Activated CD4-positive, alpha-beta T cell treated with anti-CD3 and anti-CD28 coated beads, Interleukin-2, amount 10 ng/mL, durations not matched to agents 7 days and 5 days (primary cell): ENCODE measurements around the gene SPTA1. TPM values are rescaled to one million over a fixed set of nuclear protein-coding genes. Genes with fewer than 3 reads are reported as not detected.

Experiments used
- CTCF ChIA-PET: fragments of 350-600 bp; sonication (Branson Sonifier 250); formaldehyde crosslinking; loops from one replicate; lab custom pipeline; 2021; ENCODE audit warnings: antibody characterized with exemption; lab: Charles Lee
- POLR2A ChIA-PET: fragments of 350-600 bp; sonication (Branson Sonifier 250); formaldehyde crosslinking; loops from one replicate; lab custom pipeline; 2021; ENCODE audit warnings: antibody characterized with exemption; lab: Charles Lee
- DNase-seq: peaks from one replicate; pipeline ENCODE4 v3.0.0-alpha.2; 2020
- H3K27ac Mint-ChIP-seq: one replicate; pipeline ENCODE4 v1.8.0; 2021; ENCODE audit warnings: mild to moderate bottlenecking, moderate library complexity, mixed read lengths
- H3K27me3 Mint-ChIP-seq: one replicate; pipeline ENCODE4 v1.8.0; 2021; ENCODE audit warnings: mixed read lengths
- H3K36me3 Mint-ChIP-seq: one replicate; pipeline ENCODE4 v1.8.0; 2021; ENCODE audit warnings: low read depth, mixed read lengths
- H3K4me1 Mint-ChIP-seq: one replicate; pipeline ENCODE4 v1.8.0; 2021; ENCODE audit warnings: mixed read lengths
- H3K4me3 Mint-ChIP-seq: one replicate; pipeline ENCODE4 v1.8.0; 2021; ENCODE audit warnings: mild to moderate bottlenecking, moderate library complexity, mixed read lengths
- H3K9me3 Mint-ChIP-seq: one replicate; pipeline ENCODE4 v1.8.0; 2021; ENCODE audit warnings: mixed read lengths
- total RNA-seq, 2 experiments: library from RNA; stranded (reverse); gene quantifications; one replicate each; pipeline ENCODE4 v1.2.3, GENCODE V29; 2021

SPTA1 gene
- total RNA-seq, 2 experiments from 2014 or later, result not detected

DNA sequence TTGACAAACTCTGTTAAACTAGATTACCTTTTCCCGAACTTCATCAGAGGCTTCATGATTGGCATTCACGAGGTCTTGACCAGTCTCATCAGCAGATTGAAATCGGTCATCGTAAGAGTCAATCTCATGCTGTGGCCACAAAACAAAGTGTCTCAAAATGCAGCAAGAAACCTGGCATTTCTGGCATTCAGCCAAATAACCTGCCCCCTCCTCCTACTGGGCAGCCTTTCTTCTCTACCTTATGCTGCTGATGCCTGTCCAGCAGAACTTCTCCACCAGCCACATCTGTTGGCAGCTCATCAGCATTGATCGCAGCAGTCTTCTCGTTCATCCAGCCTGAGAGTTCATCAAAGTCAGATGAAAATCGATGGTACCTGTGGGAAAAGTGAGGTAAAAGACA, 12.2 kb downstream of the SPTA1 start:
- POLR2A ChIA-PET, result no interaction called here

DNA sequence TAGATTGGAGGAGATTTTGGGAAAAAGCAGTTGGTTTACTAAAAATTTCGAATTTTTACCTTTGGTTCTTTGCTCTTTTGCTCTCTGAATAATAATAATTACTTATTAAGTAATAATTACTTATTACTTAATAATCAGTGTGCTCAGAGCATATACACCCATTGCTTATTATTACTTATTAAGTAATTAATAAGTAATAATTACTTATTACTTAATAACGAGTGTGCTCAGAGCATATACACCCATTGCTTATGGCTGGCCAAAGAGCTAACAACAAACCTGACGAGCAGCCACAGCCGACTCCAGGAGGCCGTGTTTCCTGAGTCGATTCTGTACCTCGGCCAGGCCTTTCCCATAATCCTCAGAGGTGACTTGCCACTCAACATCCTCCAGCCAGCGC, 20.5 kb downstream of the SPTA1 start:
- H3K36me3 Mint-ChIP-seq, result no peaks in the 10 kb centered on the region
- H3K9me3 Mint-ChIP-seq, result no peaks in the 10 kb centered on the region
- no peak overlapping the region for H3K27ac Mint-ChIP-seq
- no peak overlapping the region for H3K4me3 Mint-ChIP-seq
- no peak for DNase-seq
- POLR2A ChIA-PET, result no interaction called here
- H3K4me1 Mint-ChIP-seq, result no peaks in the 10 kb centered on the region
- H3K27me3 Mint-ChIP-seq, result peaks cover 11% of the 10 kb centered on the region
- CTCF ChIA-PET, result no interaction called here

More for the DNA sequence above, 12.2 kb downstream of the SPTA1 start:
- Mint-ChIP-seq H3K27ac (no peak overlapping the region), H3K27me3 (no peaks in the 10 kb centered on the region), H3K4me1 (peaks cover under 1% of the 10 kb centered on the region), H3K9me3 (no peaks in the 10 kb centered on the region), H3K4me3 (no peak overlapping the region), H3K36me3 (no peaks in the 10 kb centered on the region)
- CTCF ChIA-PET, result no interaction called here
- DNase-seq, result no peak

DNA sequence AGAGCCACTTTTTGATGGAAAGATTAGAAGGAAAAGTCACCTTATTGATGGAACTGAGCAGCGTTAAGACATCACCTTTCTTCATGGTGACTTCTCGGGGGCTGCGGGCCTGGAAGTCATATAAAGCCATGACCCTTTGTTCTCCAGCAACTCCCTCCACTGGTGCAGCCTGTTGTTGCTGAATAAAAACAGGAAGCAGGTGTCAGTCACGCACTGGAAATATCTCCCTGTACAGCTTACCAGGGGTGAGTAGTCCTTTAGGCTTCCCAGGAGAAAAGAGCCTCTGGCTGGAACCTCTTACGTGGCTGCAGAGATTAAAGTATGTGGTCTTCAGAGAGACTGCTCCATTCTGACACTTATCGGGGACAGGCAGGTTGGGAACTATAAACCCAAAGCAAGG, 31.9 kb downstream of the SPTA1 start:
- Mint-ChIP-seq H3K36me3 (no peaks in the 10 kb centered on the region), H3K4me1 (peaks cover 10% of the 10 kb centered on the region), H3K9me3 (no peaks in the 10 kb centered on the region), H3K27me3 (peaks cover 12% of the 10 kb centered on the region), H3K27ac (no peak overlapping the region), H3K4me3 (no peak overlapping the region)
- CTCF ChIA-PET, result no interaction called here
- POLR2A ChIA-PET, result no interaction called here
- no peak for DNase-seq

DNA sequence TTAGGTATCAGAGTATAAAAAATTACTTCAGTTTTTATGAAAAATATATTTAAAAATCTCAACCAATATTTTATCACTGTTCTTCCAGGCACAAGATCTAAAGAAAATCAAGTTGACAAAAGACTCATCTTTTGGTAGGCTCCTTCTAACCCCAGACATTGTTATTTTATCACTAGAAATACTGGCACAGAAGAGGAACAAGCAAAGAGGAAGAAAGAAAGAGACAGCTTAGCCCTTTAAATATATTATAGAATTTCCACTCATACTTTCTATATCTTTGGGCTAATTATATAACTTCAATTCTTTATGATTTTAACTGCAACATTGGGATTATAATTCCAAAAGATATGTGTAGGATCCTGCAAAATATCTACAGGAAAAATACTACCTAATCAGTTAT, 32.4 kb downstream of the SPTA1 start:
- Mint-ChIP-seq H3K36me3 (no peaks in the 10 kb centered on the region), H3K4me1 (peaks cover 10% of the 10 kb centered on the region), H3K27ac (no peak overlapping the region), H3K27me3 (peaks cover 12% of the 10 kb centered on the region), H3K9me3 (no peaks in the 10 kb centered on the region), H3K4me3 (no peak overlapping the region)
- DNase-seq, result no peak
- ChIA-PET CTCF (interaction anchor here (0.8 kb wide), 1 partner anchor 15 kb away, joined by 3 read pairs; no protein-coding TSS in a partner anchor), POLR2A (no interaction called here)

DNA sequence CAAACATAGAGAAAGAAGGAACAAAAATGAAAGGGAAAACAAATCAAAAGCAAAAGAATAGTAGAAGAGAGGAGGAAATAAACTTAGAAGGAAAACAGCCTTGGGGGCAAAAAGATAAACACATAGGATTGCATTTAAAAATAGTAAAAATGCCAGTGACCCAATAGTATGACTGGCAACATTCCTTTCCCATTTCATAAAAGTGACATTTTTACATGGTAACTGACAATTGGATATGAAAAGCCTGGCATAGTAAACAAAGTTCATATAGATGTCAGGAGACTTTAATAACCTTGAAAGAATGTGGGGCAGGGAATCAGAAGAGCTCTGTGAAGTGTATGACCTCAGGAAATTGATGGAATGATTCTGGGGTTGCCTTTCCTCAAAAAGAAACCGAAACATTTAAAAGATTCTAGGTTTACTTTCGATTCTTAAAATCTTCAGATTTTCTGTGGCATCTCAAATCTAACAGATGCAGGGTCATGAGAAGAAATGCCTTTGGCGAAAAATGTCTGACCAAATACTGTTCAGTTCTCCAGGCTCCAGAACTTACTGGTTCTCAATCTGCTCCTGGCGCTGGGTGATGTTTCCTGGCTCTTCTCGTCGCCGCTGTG, 33.7 kb downstream of the SPTA1 start:
- no peak for DNase-seq
- Mint-ChIP-seq H3K4me3 (no peak overlapping the region), H3K27ac (no peak overlapping the region), H3K36me3 (no peaks in the 10 kb centered on the region), H3K4me1 (peaks cover 10% of the 10 kb centered on the region), H3K27me3 (peaks cover 6% of the 10 kb centered on the region), H3K9me3 (no peaks in the 10 kb centered on the region)
- ChIA-PET CTCF (no interaction called here), POLR2A (no interaction called here)

DNA sequence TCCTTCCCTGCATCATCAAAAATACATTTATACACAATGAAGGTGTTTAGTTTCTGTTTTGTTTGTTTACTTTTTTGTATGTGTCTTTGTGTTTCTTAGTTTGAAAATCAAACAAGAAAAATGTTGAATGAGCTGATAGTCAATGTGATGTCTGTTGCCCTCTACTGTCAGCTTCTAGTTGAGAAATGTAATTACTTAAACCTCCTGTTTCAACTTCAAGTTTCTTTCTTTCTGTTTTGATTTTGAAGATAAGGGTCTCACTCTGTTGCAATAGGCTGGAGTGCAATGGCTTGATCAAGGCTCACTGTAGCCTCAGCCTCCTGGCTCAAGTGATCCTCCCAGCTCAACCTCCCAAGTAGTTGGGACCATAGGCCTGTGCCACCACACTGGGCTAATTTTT, 37.5 kb downstream of the SPTA1 start:
- H3K36me3 Mint-ChIP-seq, result no peaks in the 10 kb centered on the region
- no peak overlapping the region for H3K27ac Mint-ChIP-seq
- H3K9me3 Mint-ChIP-seq, result no peaks in the 10 kb centered on the region
- H3K4me1 Mint-ChIP-seq, result peaks cover 21% of the 10 kb centered on the region
- peaks cover 4% of the 10 kb centered on the region for H3K27me3 Mint-ChIP-seq
- no peak overlapping the region for H3K4me3 Mint-ChIP-seq
- POLR2A ChIA-PET, result no interaction called here
- no peak for DNase-seq
- CTCF ChIA-PET, result interaction anchor here (1.2 kb wide), 1 partner anchor 27 kb away, joined by 3 read pairs; no protein-coding TSS in a partner anchor

DNA sequence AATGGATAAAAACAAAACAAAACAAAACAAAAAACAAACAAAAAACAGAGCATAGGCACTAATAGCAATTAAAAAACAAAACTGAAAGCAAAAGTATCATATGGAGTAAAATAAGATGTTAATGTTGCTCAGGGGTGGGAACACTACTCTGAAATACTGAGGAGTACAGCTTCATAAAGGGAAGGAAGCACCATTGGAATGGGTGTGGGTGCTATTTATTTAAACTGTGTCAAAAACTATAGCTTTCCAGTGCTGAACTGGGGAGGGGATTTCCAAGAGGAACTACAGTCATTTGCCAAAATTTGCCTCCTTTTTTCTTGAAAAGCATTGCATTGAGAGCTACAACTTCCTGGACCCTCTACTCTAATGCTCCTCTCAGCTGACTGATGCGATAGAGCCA, 40.0 kb downstream of the SPTA1 start:
- Mint-ChIP-seq H3K9me3 (no peaks in the 10 kb centered on the region), H3K27ac (peak overlapping the region; percentile 42), H3K4me3 (no peak overlapping the region), H3K36me3 (no peaks in the 10 kb centered on the region), H3K27me3 (no peaks in the 10 kb centered on the region), H3K4me1 (peaks cover 15% of the 10 kb centered on the region)
- POLR2A ChIA-PET, result no interaction called here
- CTCF ChIA-PET, result no interaction called here
- DNase-seq, result no peak

DNA sequence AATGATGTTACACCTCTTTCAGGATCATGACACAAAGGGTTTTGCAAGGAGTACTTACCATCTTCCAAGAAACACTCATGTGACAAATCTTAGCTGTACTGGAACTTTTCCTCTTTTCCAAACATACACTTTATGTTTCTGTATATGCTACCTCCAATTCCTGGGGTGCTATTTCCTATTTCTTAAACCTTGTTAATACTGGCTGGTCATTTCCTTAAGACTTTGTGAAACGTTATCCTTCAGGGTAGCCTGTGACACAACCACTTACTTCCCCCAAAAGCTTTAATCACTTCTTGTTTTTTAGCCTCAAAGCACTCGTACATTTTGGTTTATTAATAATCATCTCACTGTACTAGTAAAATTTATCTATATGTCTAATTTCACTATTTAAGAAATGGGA, 42.1 kb downstream of the SPTA1 start:
- H3K4me1 Mint-ChIP-seq, result peaks cover 15% of the 10 kb centered on the region
- no peaks in the 10 kb centered on the region for H3K36me3 Mint-ChIP-seq
- DNase-seq, result no peak
- no peak overlapping the region for H3K4me3 Mint-ChIP-seq
- H3K27ac Mint-ChIP-seq, result no peak overlapping the region
- ChIA-PET POLR2A (no interaction called here), CTCF (no interaction called here)
- H3K27me3 Mint-ChIP-seq, result no peaks in the 10 kb centered on the region
- H3K9me3 Mint-ChIP-seq, result no peaks in the 10 kb centered on the region

DNA sequence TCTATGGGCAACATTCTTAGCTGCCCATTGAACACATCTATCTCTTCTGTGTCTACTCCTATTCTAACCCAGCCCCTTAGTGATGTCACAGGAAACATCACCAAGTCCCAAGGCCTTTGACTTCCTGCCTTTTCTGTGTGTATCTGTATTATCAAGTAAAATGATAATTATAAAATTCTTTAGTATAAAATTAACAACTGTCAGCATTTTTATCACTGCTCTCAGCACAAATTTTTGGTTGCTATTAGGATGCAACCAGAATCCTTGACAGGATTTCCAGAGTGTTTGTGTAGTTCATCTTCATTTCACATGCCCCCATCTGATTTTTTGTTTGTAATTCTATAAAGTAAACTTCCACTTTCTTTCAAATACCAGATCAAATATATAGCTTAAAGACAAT, 47.6 kb downstream of the SPTA1 start:
- H3K4me1 Mint-ChIP-seq, result no peaks in the 10 kb centered on the region
- ChIA-PET POLR2A (no interaction called here), CTCF (no interaction called here)
- no peak overlapping the region for H3K4me3 Mint-ChIP-seq
- H3K36me3 Mint-ChIP-seq, result no peaks in the 10 kb centered on the region
- no peaks in the 10 kb centered on the region for H3K9me3 Mint-ChIP-seq
- no peaks in the 10 kb centered on the region for H3K27me3 Mint-ChIP-seq
- no peak for DNase-seq
- no peak overlapping the region for H3K27ac Mint-ChIP-seq

DNA sequence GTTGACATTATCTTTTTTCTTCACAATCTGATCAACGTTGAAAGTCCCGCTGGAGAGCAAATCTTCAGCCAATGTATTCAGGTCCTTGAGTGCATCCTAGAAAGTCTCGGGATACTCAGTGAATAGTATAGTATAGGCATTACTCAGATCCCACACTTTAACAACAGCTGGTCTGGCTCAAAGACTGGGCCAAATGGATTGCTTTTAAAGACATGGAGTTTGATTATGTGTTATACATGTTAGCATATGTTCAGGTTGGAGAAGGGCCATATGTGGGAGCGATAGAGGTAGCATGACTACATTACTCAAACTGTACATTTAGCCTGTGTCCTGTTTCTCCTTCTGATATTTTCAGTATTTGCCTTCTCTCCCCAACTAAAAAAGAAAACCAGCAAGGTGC, 48.4 kb downstream of the SPTA1 start:
- no peaks in the 10 kb centered on the region for H3K4me1 Mint-ChIP-seq
- CTCF ChIA-PET, result no interaction called here
- no peaks in the 10 kb centered on the region for H3K36me3 Mint-ChIP-seq
- no peak overlapping the region for H3K4me3 Mint-ChIP-seq
- no peak for DNase-seq
- no peaks in the 10 kb centered on the region for H3K9me3 Mint-ChIP-seq
- no peaks in the 10 kb centered on the region for H3K27me3 Mint-ChIP-seq
- POLR2A ChIA-PET, result no interaction called here
- no peak overlapping the region for H3K27ac Mint-ChIP-seq

DNA sequence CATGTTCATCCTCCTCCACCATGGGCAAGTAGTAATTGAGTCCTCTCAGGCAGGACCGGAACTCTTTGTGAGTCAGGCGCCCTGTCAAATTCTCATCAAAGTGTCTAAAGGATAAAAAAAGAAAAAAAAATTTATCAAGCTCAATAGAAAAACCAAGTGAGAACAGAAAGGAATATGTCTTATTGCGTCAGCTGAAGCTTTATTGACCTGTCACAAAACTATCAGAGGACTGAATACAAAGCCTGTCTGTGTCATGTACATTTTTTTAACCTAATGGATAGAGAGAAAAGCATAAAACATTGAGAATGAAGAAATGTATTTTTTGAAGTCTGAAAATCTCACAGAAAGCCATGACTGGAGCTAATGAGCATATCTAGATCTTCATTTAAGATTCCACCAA, 72.8 kb downstream of the SPTA1 start:
- Mint-ChIP-seq H3K9me3 (no peaks in the 10 kb centered on the region), H3K27ac (no peak overlapping the region), H3K36me3 (no peaks in the 10 kb centered on the region), H3K4me1 (peaks cover 2% of the 10 kb centered on the region), H3K4me3 (no peak overlapping the region), H3K27me3 (peaks cover 7% of the 10 kb centered on the region)
- ChIA-PET CTCF (no interaction called here), POLR2A (no interaction called here)
- no peak for DNase-seq

DNA sequence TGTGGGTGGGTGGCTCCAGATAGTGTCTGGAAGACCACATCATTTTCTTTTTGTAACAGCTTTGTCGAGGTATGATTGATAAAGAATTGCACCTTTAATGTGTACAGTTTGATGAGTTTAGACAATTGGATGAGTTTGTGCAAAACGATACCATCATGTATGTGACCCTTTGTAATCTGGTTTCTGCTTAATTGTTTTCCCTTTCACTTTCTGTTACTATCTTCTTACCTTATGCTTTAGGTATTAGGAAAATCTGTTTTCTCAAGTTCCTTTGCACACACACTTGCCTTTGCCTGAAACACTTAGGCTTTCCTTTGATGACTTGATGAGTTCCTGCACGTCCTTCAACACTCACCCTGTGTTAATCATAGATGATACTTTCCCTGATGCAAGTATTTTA, 74.6 kb downstream of the SPTA1 start:
- ChIA-PET POLR2A (no interaction called here), CTCF (no interaction called here)
- Mint-ChIP-seq H3K27me3 (peaks cover 7% of the 10 kb centered on the region), H3K27ac (no peak overlapping the region), H3K4me1 (peaks cover 2% of the 10 kb centered on the region), H3K4me3 (no peak overlapping the region), H3K36me3 (no peaks in the 10 kb centered on the region), H3K9me3 (no peaks in the 10 kb centered on the region)
- DNase-seq, result no peak

DNA sequence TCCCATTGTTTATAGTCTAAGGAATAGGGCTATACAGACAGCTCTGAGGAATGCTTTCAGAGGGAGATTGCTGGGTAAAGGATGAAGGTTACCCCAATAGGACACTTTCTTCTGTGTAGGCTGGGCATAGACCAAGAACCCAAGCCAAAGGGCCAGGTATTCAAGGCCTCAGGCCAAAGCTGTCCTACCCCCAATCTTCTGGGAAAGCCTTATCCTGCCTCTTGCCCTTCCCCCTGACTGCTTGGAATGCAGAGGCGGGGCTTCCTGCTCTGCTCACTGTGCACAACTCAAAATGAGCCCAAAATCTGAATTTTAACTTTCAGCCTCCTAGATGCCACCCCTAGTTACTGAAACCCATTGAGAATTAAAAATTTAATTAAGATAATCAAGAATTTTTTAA, 79.2 kb downstream of the SPTA1 start:
- CTCF ChIA-PET, result no interaction called here

DNA sequence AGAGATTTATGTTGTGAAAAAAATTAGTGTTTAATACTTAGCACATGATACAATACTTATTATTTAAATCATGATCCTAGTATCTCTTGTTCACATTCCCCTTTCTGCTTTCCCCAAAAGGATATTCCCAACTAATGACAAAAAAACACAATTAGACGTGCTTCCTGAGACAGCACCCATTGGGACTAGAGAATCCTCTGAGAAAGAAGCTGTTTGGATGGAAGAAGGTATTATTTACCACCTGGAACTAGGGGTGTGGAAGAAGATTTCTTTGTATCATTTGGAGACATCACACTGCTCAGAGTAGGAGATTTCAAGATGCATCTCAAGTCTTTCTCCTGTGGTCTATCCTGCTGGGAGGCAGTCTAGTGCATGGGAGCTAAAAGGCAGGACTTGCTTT, 81.5 kb downstream of the SPTA1 start, which contains the start of gene OR10Z1:
OR10Z1 (plus strand) TSS at position 301 of the 400 bp plus-strand sequence. CDS start 1,171 bp downstream, outside the sequence.
- Mint-ChIP-seq H3K27ac (no peak within 1 kb of the TSS), H3K4me3 (no peak within 1 kb of the TSS), H3K36me3 (no peaks in the 10 kb centered on the region)

More for the DNA sequence above, 79.2 kb downstream of the SPTA1 start:
- H3K9me3 Mint-ChIP-seq, result no peaks in the 10 kb centered on the region
- POLR2A ChIA-PET, result no interaction called here
- peaks cover 3% of the 10 kb centered on the region for H3K27me3 Mint-ChIP-seq
- no peak for DNase-seq
- no peak overlapping the region for H3K27ac Mint-ChIP-seq
- no peak overlapping the region for H3K4me3 Mint-ChIP-seq
- no peaks in the 10 kb centered on the region for H3K36me3 Mint-ChIP-seq
- peaks cover 2% of the 10 kb centered on the region for H3K4me1 Mint-ChIP-seq

More for the DNA sequence above, 81.5 kb downstream of the SPTA1 start, which contains the start of gene OR10Z1:
- Mint-ChIP-seq H3K9me3 (no peaks in the 10 kb centered on the region), H3K27me3 (peaks cover 5% of the 10 kb centered on the region), H3K4me1 (no peaks in the 10 kb centered on the region)
- DNase-seq, result no peak
- ChIA-PET POLR2A (no interaction called here), CTCF (no interaction called here)
